AG04450 (cell line): Measurements from ENCODE around the gene ANKRD23. TPM values are rescaled to one million over a fixed set of nuclear protein-coding genes. Genes with fewer than 3 reads are reported as not detected.

ENCODE experiments used
- CTCF ChIA-PET: fragments of 300-600, 350-600 bp; formaldehyde crosslinking; extraction: SDS; loops from one replicate; lab custom pipeline; 2022; ENCODE audit warnings: antibody characterized with exemption, inconsistent platforms; lab: Charles Lee
- POLR2A ChIA-PET: fragments of 350-600 bp; formaldehyde crosslinking; extraction: SDS; loops from one replicate; lab custom pipeline; 2021; ENCODE audit warnings: antibody characterized with exemption, inconsistent platforms; lab: Yijun Ruan, JAX
- DNase-seq: peaks from one replicate; pipeline ENCODE4 v3.0.0-alpha.2; 2011; ENCODE audit warnings: low read depth, low spot score
- H3K27ac ChIP-seq: one replicate; pipeline ENCODE4 v1.5.1; 2012; ENCODE audit warnings: low read depth, low read length, control low read depth
- H3K27me3 ChIP-seq: one replicate; pipeline ENCODE4 v1.6.0; 2012; ENCODE audit warnings: low read length; ENCODE audit not compliant: control insufficient read depth, insufficient read depth
- H3K4me3 ChIP-seq: 2 replicates; pipeline ENCODE4 v1.5.1; 2011; ENCODE audit warnings: mild to moderate bottlenecking, low read depth, low read length, control low read depth
- H3K9me3 ChIP-seq: 2 replicates; pipeline ENCODE4 v1.5.1; 2012; ENCODE audit warnings: low read length; ENCODE audit not compliant: control insufficient read depth, insufficient read depth
- polyA plus RNA-seq: library from polyadenylated mRNA; depleted of rRNA; stranded (reverse); fragments of >200 nt; gene quantifications from 2 replicates; pipeline ENCODE4 v1.2.3, GENCODE V29; 2011
- TF ChIP-seq, protein P1 (sequence below): IDR thresholded peaks from 2 replicates; pipeline ENCODE4 v1.5.1; 2011; ENCODE audit warnings: low read depth, low read length, control low read depth, inconsistent platforms

ANKRD23 gene
- polyA plus RNA-seq, 1 experiment = 0.81 TPM

DNA sequence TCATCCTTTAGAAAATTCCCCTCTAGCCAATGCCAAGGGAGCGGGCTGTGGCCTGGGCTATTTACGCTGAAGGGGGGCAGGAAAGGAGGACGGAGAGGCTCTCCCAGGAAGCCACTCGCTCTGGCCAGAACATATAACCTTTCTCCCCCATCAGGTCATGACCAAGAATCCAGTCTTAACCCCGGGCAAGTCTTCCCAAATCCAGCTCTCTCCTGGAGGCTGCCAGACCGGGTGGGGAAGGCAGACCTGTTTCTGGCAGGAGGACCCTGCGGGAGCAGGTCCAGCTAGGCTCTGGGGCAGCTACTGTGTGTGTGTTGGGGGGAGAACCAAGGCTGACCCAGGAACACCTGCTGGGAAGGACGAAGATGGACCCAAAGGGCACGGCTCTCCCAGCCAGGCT, 39.5 kb upstream of the ANKRD23 start:
- DNase-seq = no peak
- Histone ChIP-seq H3K27ac (no peak overlapping the region), H3K4me3 (no peak overlapping the region), H3K27me3 (peaks cover 21% of the 10 kb centered on the region), H3K9me3 (no peaks in the 10 kb centered on the region; the same call in 1 of the 2 replicates)
- TF ChIP-seq, protein P1, sequence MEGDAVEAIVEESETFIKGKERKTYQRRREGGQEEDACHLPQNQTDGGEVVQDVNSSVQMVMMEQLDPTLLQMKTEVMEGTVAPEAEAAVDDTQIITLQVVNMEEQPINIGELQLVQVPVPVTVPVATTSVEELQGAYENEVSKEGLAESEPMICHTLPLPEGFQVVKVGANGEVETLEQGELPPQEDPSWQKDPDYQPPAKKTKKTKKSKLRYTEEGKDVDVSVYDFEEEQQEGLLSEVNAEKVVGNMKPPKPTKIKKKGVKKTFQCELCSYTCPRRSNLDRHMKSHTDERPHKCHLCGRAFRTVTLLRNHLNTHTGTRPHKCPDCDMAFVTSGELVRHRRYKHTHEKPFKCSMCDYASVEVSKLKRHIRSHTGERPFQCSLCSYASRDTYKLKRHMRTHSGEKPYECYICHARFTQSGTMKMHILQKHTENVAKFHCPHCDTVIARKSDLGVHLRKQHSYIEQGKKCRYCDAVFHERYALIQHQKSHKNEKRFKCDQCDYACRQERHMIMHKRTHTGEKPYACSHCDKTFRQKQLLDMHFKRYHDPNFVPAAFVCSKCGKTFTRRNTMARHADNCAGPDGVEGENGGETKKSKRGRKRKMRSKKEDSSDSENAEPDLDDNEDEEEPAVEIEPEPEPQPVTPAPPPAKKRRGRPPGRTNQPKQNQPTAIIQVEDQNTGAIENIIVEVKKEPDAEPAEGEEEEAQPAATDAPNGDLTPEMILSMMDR = no peak
- ChIA-PET CTCF (interaction anchor here (1.3 kb wide), 1 partner anchor 68 kb away, joined by 3 read pairs; no protein-coding TSS in a partner anchor), POLR2A (no interaction called here)

DNA sequence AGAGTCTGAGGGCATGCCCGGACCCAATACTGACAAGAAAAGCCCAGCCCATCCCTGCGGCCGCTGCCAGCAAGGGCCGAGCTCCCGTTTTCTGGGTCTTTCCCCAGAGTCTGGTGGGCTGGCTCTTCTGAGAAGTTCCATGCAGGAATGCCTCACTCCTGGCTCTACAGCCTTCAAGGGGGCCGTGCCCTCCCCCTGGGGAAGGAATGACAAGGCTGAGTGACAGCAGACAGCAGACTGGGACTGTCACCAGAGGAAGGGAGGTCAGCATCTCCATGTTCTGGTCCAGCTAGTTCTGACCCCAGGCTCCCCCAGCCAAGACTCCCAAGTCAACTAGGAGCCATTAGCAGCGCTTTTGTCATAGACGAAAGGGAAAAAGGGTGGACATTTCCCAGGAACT, 39.1 kb upstream of the ANKRD23 start:
- Histone ChIP-seq H3K27me3 (peaks cover 22% of the 10 kb centered on the region), H3K4me3 (no peak overlapping the region), H3K9me3 (no peaks in the 10 kb centered on the region; the same call in 1 of the 2 replicates), H3K27ac (no peak overlapping the region)
- TF ChIP-seq, protein P1 = no peak
- POLR2A ChIA-PET = no interaction called here
- DNase-seq = no peak
- CTCF ChIA-PET = interaction anchor here (1.3 kb wide), 1 partner anchor 68 kb away, joined by 3 read pairs; no protein-coding TSS in a partner anchor

DNA sequence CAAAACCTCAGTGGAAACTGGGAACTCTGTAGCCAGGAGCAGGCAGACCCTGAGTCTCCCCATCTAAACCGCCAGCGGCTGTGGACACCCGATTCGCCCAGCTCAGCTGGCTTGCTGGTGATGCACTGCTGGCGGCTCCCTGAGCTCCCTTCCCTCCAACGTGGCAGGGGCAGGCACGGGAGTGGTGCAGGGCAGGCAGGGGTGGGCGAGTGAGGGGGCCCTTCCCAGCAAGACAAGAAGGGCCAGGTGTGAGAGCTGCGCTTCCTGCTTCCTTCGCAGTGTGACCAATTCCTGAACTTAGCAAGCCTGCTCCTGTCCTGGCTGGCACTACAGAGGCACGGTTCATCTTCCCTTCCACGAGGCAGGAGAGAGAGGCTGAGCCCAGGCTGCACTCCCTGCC, 38.4 kb upstream of the ANKRD23 start:
- peaks cover 22% of the 10 kb centered on the region for H3K27me3 ChIP-seq
- no peak overlapping the region for H3K4me3 ChIP-seq
- no peak for DNase-seq
- no peaks in the 10 kb centered on the region; the same call in 1 of the 2 replicates for H3K9me3 ChIP-seq
- POLR2A ChIA-PET = no interaction called here
- TF ChIP-seq, protein P1 = no peak
- H3K27ac ChIP-seq = no peak overlapping the region
- CTCF ChIA-PET = interaction anchor here (1.3 kb wide), 1 partner anchor 69 kb away, joined by 3 read pairs; no protein-coding TSS in a partner anchor

DNA sequence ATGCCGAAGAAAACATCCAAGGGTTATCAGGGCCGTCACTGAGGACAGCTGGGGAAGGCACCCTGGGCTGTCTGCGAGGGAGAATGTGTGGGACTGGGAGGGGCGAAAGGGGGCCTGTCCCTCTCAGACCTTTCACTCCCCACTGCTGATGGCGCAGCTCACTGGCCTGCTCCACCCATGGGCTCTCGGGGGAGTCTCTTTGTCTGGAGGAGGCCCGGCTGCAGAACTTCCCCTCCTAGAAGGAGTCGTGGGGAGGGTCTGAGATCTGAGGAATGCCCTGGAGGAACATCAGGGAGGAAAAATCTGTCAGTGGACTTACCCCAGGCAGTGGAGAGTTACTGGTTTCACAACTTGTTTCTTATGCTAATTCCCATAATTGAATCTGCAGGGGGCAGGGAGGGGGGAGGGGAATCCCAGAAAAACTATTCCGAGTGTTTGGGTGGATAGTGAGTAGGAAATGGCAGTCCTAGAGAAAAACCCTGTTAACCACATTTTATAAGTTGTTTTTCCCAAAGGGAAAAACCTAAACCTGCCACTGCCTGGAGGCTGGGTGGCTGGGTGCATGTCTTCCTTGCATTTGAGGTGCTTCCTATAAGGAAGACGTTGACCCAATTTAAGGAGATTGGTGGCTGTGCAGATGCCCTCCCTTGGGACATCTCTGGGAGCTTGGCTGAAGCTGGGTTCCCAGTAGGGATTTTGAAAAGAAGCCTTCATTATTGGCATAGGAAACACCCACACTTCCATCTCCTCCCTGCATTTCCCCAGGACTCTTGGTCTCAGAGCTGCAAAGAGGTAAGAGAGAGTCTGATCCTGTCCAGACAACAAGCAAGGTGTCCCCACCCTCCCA, 37.8 kb upstream of the ANKRD23 start:
- ChIA-PET CTCF (no interaction called here), POLR2A (no interaction called here)
- Histone ChIP-seq H3K9me3 (no peaks in the 10 kb centered on the region; the same call in 1 of the 2 replicates), H3K27me3 (peaks cover 22% of the 10 kb centered on the region), H3K4me3 (no peak overlapping the region), H3K27ac (no peak overlapping the region)
- DNase-seq = no peak
- TF ChIP-seq, protein P1 = no peak

DNA sequence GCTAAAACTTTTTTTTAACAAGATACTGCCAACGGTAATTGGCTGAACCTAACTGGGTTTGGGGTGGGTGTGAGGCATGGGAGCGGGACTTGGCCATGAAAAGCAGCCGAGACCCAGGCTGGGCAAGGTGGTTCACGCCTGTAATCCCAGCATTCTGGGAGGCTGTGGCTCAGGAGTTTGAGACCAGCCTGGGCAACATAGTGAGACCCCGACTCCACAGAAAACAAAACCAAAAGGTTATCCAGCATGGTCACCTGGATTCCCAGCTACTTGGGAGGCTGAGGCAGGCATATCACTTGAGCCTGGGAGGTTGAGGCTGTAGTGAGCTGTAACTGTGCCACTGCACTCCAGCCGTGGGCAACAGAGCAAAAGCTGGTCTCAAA, 37.1 kb upstream of the ANKRD23 start:
- no peak overlapping the region for H3K27ac ChIP-seq
- H3K4me3 ChIP-seq = no peak overlapping the region
- ChIA-PET POLR2A (no interaction called here), CTCF (no interaction called here)
- no peak for DNase-seq
- H3K27me3 ChIP-seq = peaks cover 19% of the 10 kb centered on the region
- no peaks in the 10 kb centered on the region; the same call in 1 of the 2 replicates for H3K9me3 ChIP-seq
- TF ChIP-seq, protein P1 = no peak
